ENCODE results near the gene THSD8. TPM values are rescaled to one million over a fixed set of nuclear protein-coding genes. Genes with fewer than 3 reads are reported as not detected.
A peak's percentile ranks its signal among the peaks of the same experiment; 100 is the strongest.

THSD8 gene
- total and polyA plus RNA-seq, 2 of the 8 experiments (the other 6 are each of a cell fraction or from before 2014, with no cell fraction given), result 8.2 to 42.3 TPM

DNA sequence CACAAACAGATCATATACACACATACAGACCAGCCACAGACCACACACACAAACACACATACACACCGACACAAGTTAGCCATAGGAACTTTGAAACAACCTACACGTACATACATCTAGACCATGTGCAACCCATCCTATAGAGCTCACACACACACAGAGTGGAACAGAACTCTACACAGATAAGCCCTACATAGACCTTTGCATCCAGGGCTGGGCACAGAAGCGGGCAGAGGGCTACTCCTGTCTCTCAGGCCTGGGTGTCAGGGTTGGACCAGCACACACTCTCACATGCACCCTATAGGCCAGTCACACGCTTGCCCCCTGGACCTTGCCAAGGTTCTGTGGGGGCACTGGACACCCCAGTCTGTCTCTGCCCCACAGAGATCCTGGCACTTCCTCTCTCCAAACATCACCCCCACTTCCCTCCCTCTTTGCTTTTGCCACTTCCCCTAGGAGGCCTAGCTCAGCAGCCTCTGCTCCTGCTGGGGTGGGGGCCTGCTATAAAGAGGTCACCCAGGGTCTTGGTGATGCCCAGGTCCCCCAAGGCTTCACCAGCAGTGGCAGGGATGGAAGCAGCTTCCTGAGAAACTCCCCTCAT is 16.3 kb upstream of the THSD8 start:
- Histone ChIP-seq H3K27ac (ENCODE audit: low read depth, low read length) (no peak overlapping the region), H3K14ac (ENCODE audit: insufficient read length) (no peak overlapping the region), H2BK15ac (ENCODE audit: low read length) (peak overlapping the region; percentile 99), H2BK120ac (replicated peaks; ENCODE audit: low read depth, low read length) (no peak overlapping the region), H3K9me3 (ENCODE audit: insufficient read depth in 2 of 2, low read depth in 1 of 2, low read length in 1 of 2) (no peaks in the 10 kb centered on the region), H3K56ac (replicated peaks; ENCODE audit: insufficient read length, low read depth, low read length) (no peak overlapping the region), H3K36me3 (ENCODE audit: control insufficient read depth in 2 of 4, insufficient read depth in 4 of 4, low read length in 3 of 4) (no peaks in the 10 kb centered on the region), H2BK12ac (ENCODE audit: low read depth, low read length) (peak overlapping the region; percentile 99), H3K79me1 (ENCODE audit: low read depth, low read length) (no peaks in the 10 kb centered on the region; the same call in 1 of the 2 replicates), H2AK5ac (ENCODE audit: low read depth, low read length) (peak overlapping the region; percentile 99), H3K23me2 (ENCODE audit: low read depth, low read length) (peaks cover 19% of the 10 kb centered on the region; the same call in 1 of the 2 replicates), H4K5ac (ENCODE audit: insufficient read length, low read depth, low read length) (no peak overlapping the region), H2BK20ac (ENCODE audit: low read length) (no peak overlapping the region), H4K91ac (replicated peaks; ENCODE audit: insufficient read length, low read length) (peak overlapping the region; percentile 25), H3K18ac (ENCODE audit: extremely low read depth, low read length) (no peak overlapping the region), H3K27me3 (replicated peaks in 1 of 4; ENCODE audit: control insufficient read depth in 3 of 4, extremely low read depth in 1 of 4, insufficient read depth in 3 of 4, low read length in 3 of 4) (no peaks in the 10 kb centered on the region), H2BK5ac (ENCODE audit: low read depth, low read length) (peak overlapping the region; percentile 82; the same call in 1 of the 2 replicates), H3K4me2 (ENCODE audit: insufficient read depth in 1 of 2, low read depth in 2 of 2, low read length in 2 of 2) (no peak overlapping the region), H3K4me3 (ENCODE audit: extremely low read depth in 1 of 4, insufficient read depth in 2 of 4, low read depth in 3 of 4, low read length in 4 of 4) (no peak overlapping the region), H2AFZ (ENCODE audit: low read length) (no peak overlapping the region), H4K8ac (ENCODE audit: extremely low read depth, insufficient read depth, low read length) (no peak overlapping the region), H3K9ac (replicated peaks in 1 of 4; ENCODE audit: extremely low read depth in 1 of 4, low read depth in 3 of 4, low read length in 3 of 4) (no peak overlapping the region; a peak in 1 of 7 replicates), H4K20me1 (replicated peaks in 1 of 2; ENCODE audit: control insufficient read depth in 1 of 2, insufficient read depth in 2 of 2, low read length in 2 of 2) (peaks cover 0 to 1% of the 10 kb centered on the region in 2 experiments), H3K4ac (replicated peaks; ENCODE audit: insufficient read length, low read depth, low read length) (no peak overlapping the region), H3K23ac (ENCODE audit: insufficient read length) (no peak overlapping the region), H3K4me1 (replicated peaks in 1 of 4; ENCODE audit: control insufficient read depth in 3 of 4, insufficient read depth in 4 of 4, low read length in 3 of 4) (peaks cover 16 to 34% (median 22%) of the 10 kb centered on the region in 4 experiments), H3K79me2 (ENCODE audit: control insufficient read depth in 1 of 2, insufficient read depth in 2 of 2, low read length in 2 of 2) (no peaks in the 10 kb centered on the region)
- FAIRE-seq (no peak), DNase-seq (ENCODE audit: low read depth in 1 of 2, low spot score in 2 of 2) (no peak)
- POLR2A ChIA-PET (ENCODE audit: partially characterized antibody), result interaction anchor here (0.7 to 1.5 kb wide), 2 partner anchors 8 to 9 kb away, joined by 3 to 4 read pairs; no protein-coding TSS in a partner anchor
- WGBS, 2 experiments (ENCODE audit: extremely low coverage in 1 of 2, insufficient coverage in 1 of 2, insufficient read length in 1 of 2, insufficient replicate concordance in 2 of 2, low coverage in 1 of 2, low lambda C conversion rate in 2 of 2, missing lambda C conversion rate in 1 of 2), result 90% methylated on average over 4 of the region's 4 CpGs; no CpG with 5 or more reads in 1 of the 2 experiments
- CTCF ChIA-PET (ENCODE audit: partially characterized antibody), result interaction anchor here (1.3 to 4.5 kb wide), 3 partner anchors 8 to 22 kb away, joined by 3 to 39 read pairs (median 15); no protein-coding TSS in a partner anchor
- no peak for TF ChIP-seq KDM5A (IDR thresholded peaks at IDR 0.05; ENCODE audit: low read length)
- TF ChIP-seq HDAC6 (IDR thresholded peaks at IDR 0.05; ENCODE audit: low read depth, low read length), result no peak
- TF ChIP-seq BACH1 (IDR thresholded peaks at IDR 0.05; ENCODE audit: low read length), result no peak
- no peak for TF ChIP-seq EZH2 (IDR thresholded peaks at IDR 0.05; ENCODE audit: low read depth, low read length, severe bottlenecking)
- no peak for TF ChIP-seq E2F6 (IDR thresholded peaks at IDR 0.05)
- no peak for TF ChIP-seq USF2 (IDR thresholded peaks at IDR 0.05; ENCODE audit: low read length)
- no peak for TF ChIP-seq BCL11A (IDR thresholded peaks at IDR 0.05; ENCODE audit: low read depth in 2 of 2, low read length in 2 of 2)
- TF ChIP-seq CBX5 (IDR thresholded peaks at IDR 0.05; ENCODE audit: low read depth, low read length), result no peak
- TF ChIP-seq CREB1 (IDR thresholded peaks at IDR 0.05), result no peak
- no peak for TF ChIP-seq SAP30 (IDR thresholded peaks at IDR 0.05; ENCODE audit: insufficient read depth, insufficient replicate concordance, low read length)

Data from H1 (cell line).